ENCODE results near the gene PSEN2.

GRCh38 chr1:226864311-226864710 lies 6.1 kb upstream of the PSEN2 start:
- TF ChIP-seq POLR2A (IDR thresholded peaks at IDR 0.05; ENCODE audit: low read length): no peak
- no peak for TF ChIP-seq GATA1 (IDR thresholded peaks at IDR 0.05; ENCODE audit: low read depth, low read length)

Measured in erythroblast (primary cell).